Neuronal stem cell (in vitro differentiated cells): ENCODE measurements around the gene TGFB2.

Experiments used
- DNase-seq: peaks from one replicate; pipeline ENCODE4 v3.0.0-alpha.2; 2013; ENCODE audit warnings: low spot score
- H2AFZ ChIP-seq: one replicate; pipeline ENCODE4 v1.6.1; 2013; ENCODE audit warnings: mild to moderate bottlenecking, low read length, inconsistent platforms
- H2AK5ac ChIP-seq: 2 replicates; pipeline ENCODE4 v1.6.1; 2013; ENCODE audit warnings: low read depth, mild to moderate bottlenecking, inconsistent platforms, low read length, moderate library complexity, mixed read lengths
- H2BK120ac ChIP-seq: 2 replicates; pipeline ENCODE4 v1.6.1; 2013; ENCODE audit warnings: low read depth, mild to moderate bottlenecking, inconsistent platforms, low read length, moderate library complexity, mixed read lengths
- H2BK12ac ChIP-seq: one replicate; pipeline ENCODE4 v1.6.1; 2013; ENCODE audit warnings: low read length, inconsistent platforms
- H2BK15ac ChIP-seq: 2 replicates; pipeline ENCODE4 v1.6.1; 2013; ENCODE audit warnings: mild to moderate bottlenecking, low read length, inconsistent platforms, mixed read lengths
- H2BK5ac ChIP-seq: one replicate; pipeline ENCODE4 v1.6.1; 2013; ENCODE audit warnings: inconsistent platforms, mild to moderate bottlenecking, low read length, moderate library complexity
- H3K14ac ChIP-seq: one replicate; pipeline ENCODE4 v1.6.1; 2013; ENCODE audit warnings: low read length, inconsistent platforms
- H3K18ac ChIP-seq: 2 replicates; pipeline ENCODE4 v1.6.1; 2013; ENCODE audit warnings: low read length, inconsistent platforms
- H3K23ac ChIP-seq: 2 replicates; pipeline ENCODE4 v1.6.1; 2013; ENCODE audit warnings: low read depth, mild to moderate bottlenecking, mixed read lengths, low read length, inconsistent platforms; ENCODE audit not compliant: poor library complexity
- H3K27ac ChIP-seq: replicated peaks from 3 replicates; pipeline ENCODE4 v1.5.1; 2013; ENCODE audit warnings: low read length, inconsistent platforms
- H3K27me3 ChIP-seq, 3 experiments: 2 replicates each; pipeline ENCODE4 v1.6.1; 2013; ENCODE audit warnings: low read length in 3 of 3, mild to moderate bottlenecking in 2 of 3, inconsistent platforms in 1 of 3, low read depth in 1 of 3, mixed read lengths in 1 of 3, moderate library complexity in 1 of 3; ENCODE audit not compliant: control insufficient read depth in 3 of 3, insufficient read depth in 3 of 3
- H3K36me3 ChIP-seq, 2 donors: replicated peaks in 1 of 2; 2 replicates each; pipeline ENCODE4 v1.6.1; 2013; ENCODE audit warnings: low read length in 2 of 2; ENCODE audit not compliant: control insufficient read depth in 2 of 2, insufficient read depth in 2 of 2
- H3K4ac ChIP-seq: 2 replicates; pipeline ENCODE4 v1.6.1; 2013; ENCODE audit warnings: inconsistent platforms, mild to moderate bottlenecking, low read length, moderate library complexity
- H3K4me1 ChIP-seq, 2 donors: 1 replicate in 1 of 2; 2 replicates in 1 of 2; pipeline ENCODE4 v1.6.1; 2013; ENCODE audit warnings: low read length in 2 of 2, low read depth in 1 of 2; ENCODE audit not compliant: control insufficient read depth in 2 of 2, insufficient read depth in 1 of 2
- H3K4me2 ChIP-seq: one replicate; pipeline ENCODE4 v1.6.1; 2013; ENCODE audit warnings: mild to moderate bottlenecking, low read length, inconsistent platforms; ENCODE audit not compliant: insufficient read depth, poor library complexity, severe bottlenecking
- H3K4me3 ChIP-seq, 2 donors: 2 replicates each; pipeline ENCODE4 v1.5.1; 2013; ENCODE audit warnings: low read length in 2 of 2, mild to moderate bottlenecking in 2 of 2, inconsistent platforms in 1 of 2, moderate library complexity in 1 of 2
- H3K79me1 ChIP-seq: one replicate; pipeline ENCODE4 v1.6.1; 2013; ENCODE audit warnings: low read depth, mild to moderate bottlenecking, inconsistent platforms, low read length, moderate library complexity
- H3K9ac ChIP-seq: one replicate; pipeline ENCODE4 v1.6.1; 2013; ENCODE audit warnings: mild to moderate bottlenecking, low read depth, low read length, inconsistent platforms; ENCODE audit not compliant: poor library complexity
- H3K9me3 ChIP-seq, 2 donors: replicated peaks in 1 of 2; 2 replicates each; pipeline versions ENCODE3 to v1.6.1; 2013; ENCODE audit warnings: low read length in 2 of 2, mild to moderate bottlenecking in 2 of 2, inconsistent platforms in 1 of 2, low read depth in 1 of 2, mixed read lengths in 1 of 2, moderate library complexity in 1 of 2; ENCODE audit not compliant: control insufficient read depth in 2 of 2, insufficient read depth in 1 of 2
- H4K8ac ChIP-seq: one replicate; pipeline ENCODE4 v1.6.1; 2013; ENCODE audit warnings: low read depth, mild to moderate bottlenecking, inconsistent platforms, low read length, moderate library complexity
- H4K91ac ChIP-seq: one replicate; pipeline ENCODE4 v1.6.1; 2013; ENCODE audit warnings: low read length, low read depth, mild to moderate bottlenecking, inconsistent platforms; ENCODE audit not compliant: poor library complexity
- WGBS, 2 donors: extraction: QIAGEN DNeasy Blood & Tissue Kit; methylation state at CpG; one replicate each; pipeline ENCODE4 v1.1.7; 2013; ENCODE audit warnings: missing lambda C conversion rate in 2 of 2, mixed read lengths in 1 of 2; ENCODE audit not compliant: insufficient read length in 2 of 2, insufficient replicate concordance in 1 of 2; ENCODE audit errors: extremely low coverage in 2 of 2; 5-methylcytosine and 5-hydroxymethylcytosine counted together

Gene TGFB2

DNA sequence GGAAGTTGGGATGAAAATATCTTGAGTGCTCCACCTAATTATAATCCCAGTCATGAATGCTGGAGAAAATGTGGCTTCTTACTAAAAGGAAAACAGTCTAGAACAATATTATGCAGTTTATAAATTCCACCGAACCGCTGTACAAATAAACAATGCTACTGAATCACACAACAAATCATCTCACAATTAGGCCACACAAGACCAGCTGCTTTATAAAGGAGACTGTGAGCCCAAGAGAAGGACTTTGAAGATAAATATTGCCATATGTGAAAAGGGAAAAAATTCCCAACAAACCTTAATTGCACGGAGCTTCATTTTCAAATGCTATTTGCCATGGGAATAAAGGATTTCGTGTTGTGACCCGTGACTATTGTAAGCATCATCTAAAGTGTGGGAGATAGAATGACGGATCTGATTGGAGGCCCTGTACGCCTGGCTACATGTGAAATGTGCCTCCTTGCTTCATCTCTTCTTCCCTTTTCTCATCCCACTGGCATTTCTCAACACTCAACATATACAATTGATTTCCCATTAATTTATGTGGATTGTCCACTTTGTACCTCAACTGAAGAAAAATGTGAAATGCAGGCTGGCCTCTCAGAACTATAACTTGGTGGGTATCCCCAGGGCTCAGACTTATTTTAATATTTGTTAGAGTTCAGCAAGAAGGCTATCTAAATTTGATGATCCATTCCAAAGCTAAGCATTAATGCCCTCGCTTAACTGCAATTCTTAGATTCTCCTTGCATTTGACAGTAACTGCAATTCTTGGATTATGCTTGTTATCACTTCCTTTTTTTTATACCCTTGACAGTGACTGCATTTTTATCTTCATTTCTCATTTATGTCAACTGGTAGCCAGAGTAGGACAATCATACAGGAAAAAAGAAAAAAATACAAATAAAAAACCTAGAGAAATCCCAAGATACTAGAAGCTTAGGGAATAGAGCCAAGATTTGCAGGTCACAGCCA lies 122.3 kb downstream of the TGFB2 start:
- Histone ChIP-seq H3K23ac (no peak overlapping the region), H3K4me2 (no peak overlapping the region), H2AFZ (no peak overlapping the region), H3K36me3 (no peaks in the 10 kb centered on the region), H3K14ac (no peak overlapping the region), H3K18ac (no peak overlapping the region), H2AK5ac (no peak overlapping the region), H2BK12ac (no peak overlapping the region), H2BK120ac (no peak overlapping the region), H3K27me3 (no peaks in the 10 kb centered on the region), H4K8ac (no peak overlapping the region), H3K79me1 (no peaks in the 10 kb centered on the region), H3K27ac (no peak overlapping the region), H2BK15ac (no peak overlapping the region), H3K4ac (no peak overlapping the region), H3K9me3 (no peaks in the 10 kb centered on the region), H3K9ac (no peak overlapping the region), H3K4me1 (peaks cover 0 to 14% of the 10 kb centered on the region in 2 donors), H4K91ac (no peak overlapping the region), H2BK5ac (no peak overlapping the region), H3K4me3 (no peak overlapping the region)
- no peak for DNase-seq
- no CpG with 5 or more reads among the region's 8 CpGs for WGBS, 2 donors

DNA sequence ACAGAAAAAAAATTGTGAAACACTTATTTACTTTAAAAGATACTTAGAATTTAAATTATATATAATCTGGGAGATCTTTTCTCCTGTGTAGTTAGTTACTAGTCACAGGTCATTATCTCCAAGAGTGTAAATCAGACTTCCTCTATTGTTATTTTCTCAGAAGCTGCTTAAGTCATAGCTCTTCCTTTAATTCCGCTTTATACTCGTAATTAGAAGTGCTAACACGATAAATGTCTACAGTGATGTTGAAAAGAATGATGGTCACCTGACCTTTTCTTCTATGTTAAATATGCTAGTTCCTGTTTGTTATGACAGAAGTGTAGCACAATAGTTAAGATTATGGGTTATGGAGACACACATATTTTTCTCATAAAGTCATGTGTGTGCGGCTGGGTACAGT lies 123.6 kb downstream of the TGFB2 start:
- no peak overlapping the region for H3K9ac ChIP-seq

DNA sequence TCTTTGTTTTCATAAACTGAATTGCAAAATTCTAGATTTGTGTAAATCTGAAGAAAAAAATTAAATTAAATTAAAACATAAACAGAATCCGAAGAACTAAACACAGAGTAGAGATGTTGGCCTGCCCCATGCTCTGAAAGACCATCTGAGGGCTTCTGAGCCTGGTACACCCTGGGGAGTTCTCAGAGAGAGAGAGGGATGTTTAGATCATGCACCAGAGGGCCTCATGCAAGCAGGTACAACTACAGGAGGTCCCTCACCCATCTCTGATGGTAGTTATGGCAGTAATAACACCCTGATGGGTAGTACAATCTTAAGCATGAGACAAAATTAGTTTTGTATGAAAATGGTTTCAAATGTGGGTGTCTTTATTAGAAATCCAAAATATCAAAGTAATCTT lies 127.7 kb downstream of the TGFB2 start:
- Histone ChIP-seq H3K27me3 (no peaks in the 10 kb centered on the region), H3K36me3 (no peaks in the 10 kb centered on the region), H2BK120ac (no peak overlapping the region), H3K9ac (no peak overlapping the region), H3K9me3 (no peaks in the 10 kb centered on the region), H3K4me1 (peaks cover 0 to 2% of the 10 kb centered on the region in 2 donors), H3K27ac (no peak overlapping the region), H2BK15ac (no peak overlapping the region), H2BK5ac (no peak overlapping the region), H3K79me1 (no peaks in the 10 kb centered on the region), H3K4me2 (no peak overlapping the region), H4K8ac (no peak overlapping the region), H3K18ac (no peak overlapping the region), H4K91ac (no peak overlapping the region), H2AK5ac (no peak overlapping the region), H3K23ac (no peak overlapping the region), H3K4me3 (no peak overlapping the region), H3K4ac (no peak overlapping the region), H2AFZ (peak overlapping the region; percentile 33), H3K14ac (no peak overlapping the region), H2BK12ac (no peak overlapping the region)
- WGBS, 2 donors: no CpG with 5 or more reads among the region's 1 CpG
- DNase-seq: no peak

More for the DNA sequence above, 123.6 kb downstream of the TGFB2 start:
- no CpG with 5 or more reads among the region's 4 CpGs for WGBS, 2 donors
- H3K27ac ChIP-seq: no peak overlapping the region
- H4K8ac ChIP-seq: no peak overlapping the region
- H2AK5ac ChIP-seq: no peak overlapping the region
- H3K23ac ChIP-seq: no peak overlapping the region
- no peak overlapping the region for H2BK5ac ChIP-seq
- no peak overlapping the region for H3K4me3 ChIP-seq
- H4K91ac ChIP-seq: no peak overlapping the region
- H3K4ac ChIP-seq: no peak overlapping the region
- H3K27me3 ChIP-seq: no peaks in the 10 kb centered on the region
- H3K4me2 ChIP-seq: no peak overlapping the region
- H3K18ac ChIP-seq: no peak overlapping the region
- H2AFZ ChIP-seq: no peak overlapping the region
- no peaks in the 10 kb centered on the region for H3K9me3 ChIP-seq
- no peak overlapping the region for H2BK120ac ChIP-seq
- H3K4me1 ChIP-seq: peaks cover 0 to 1% of the 10 kb centered on the region in 2 donors
- no peak for DNase-seq
- H3K79me1 ChIP-seq: no peaks in the 10 kb centered on the region
- no peak overlapping the region for H2BK15ac ChIP-seq
- no peaks in the 10 kb centered on the region for H3K36me3 ChIP-seq
- no peak overlapping the region for H2BK12ac ChIP-seq
- no peak overlapping the region for H3K14ac ChIP-seq

DNA sequence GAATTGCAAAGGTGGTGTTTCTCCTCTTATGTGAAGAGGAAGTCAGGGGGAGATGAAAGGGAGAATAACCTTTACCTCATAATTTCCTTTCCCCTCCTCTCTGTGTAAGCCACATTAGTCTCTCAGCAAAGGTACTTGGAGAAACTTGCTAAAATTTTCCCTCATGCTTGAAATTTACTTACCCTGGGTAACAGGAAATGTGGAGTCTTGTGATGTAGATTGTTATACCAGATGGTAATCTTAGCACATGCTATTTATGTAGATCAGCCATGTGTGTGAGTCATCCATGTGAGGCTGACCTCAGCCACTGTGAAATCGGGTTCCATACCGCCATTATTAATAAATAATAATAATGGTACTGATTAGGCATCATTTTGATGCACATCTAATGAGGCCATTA lies 128.4 kb downstream of the TGFB2 start:
- no peaks in the 10 kb centered on the region for H3K79me1 ChIP-seq
- H3K9me3 ChIP-seq: no peaks in the 10 kb centered on the region
- no peaks in the 10 kb centered on the region for H3K27me3 ChIP-seq
- no peak overlapping the region for H2BK15ac ChIP-seq
- H3K14ac ChIP-seq: no peak overlapping the region
- H2BK12ac ChIP-seq: no peak overlapping the region
- H3K18ac ChIP-seq: no peak overlapping the region
- peak overlapping the region; percentile 33 for H2AFZ ChIP-seq
- H4K91ac ChIP-seq: no peak overlapping the region
- no peaks in the 10 kb centered on the region for H3K36me3 ChIP-seq
- no peak overlapping the region for H3K23ac ChIP-seq
- no CpG with 5 or more reads among the region's 2 CpGs for WGBS, 2 donors
- no peak overlapping the region for H2AK5ac ChIP-seq
- no peak overlapping the region for H3K9ac ChIP-seq
- H4K8ac ChIP-seq: no peak overlapping the region
- H3K27ac ChIP-seq: no peak overlapping the region
- no peak overlapping the region for H3K4ac ChIP-seq
- no peak overlapping the region for H3K4me3 ChIP-seq
- no peak overlapping the region for H2BK5ac ChIP-seq
- H2BK120ac ChIP-seq: no peak overlapping the region
- peaks cover 0 to 2% of the 10 kb centered on the region in 2 donors for H3K4me1 ChIP-seq
- H3K4me2 ChIP-seq: no peak overlapping the region
- DNase-seq: no peak
